ENCODE results near the gene RUNX2. TPM values are rescaled to one million over a fixed set of nuclear protein-coding genes. Genes with fewer than 3 reads are reported as not detected.

RUNX2 gene
- total and polyA plus RNA-seq, 2 experiments from 2014 or later, result 0.66 to 1.7 TPM

- no peak for TF ChIP-seq ZNF462 (CRISPR knock-in tag; IDR thresholded peaks at IDR 0.05)
- TF ChIP-seq STAT1 (IDR thresholded peaks at IDR 0.05; ENCODE audit: unreplicated experiment), result no peak
- TF ChIP-seq ZNF331 (CRISPR knock-in tag; IDR thresholded peaks at IDR 0.05; ENCODE audit: low read depth), result no peak
These were observed 25.3 kb upstream of the RUNX2 start (continued) for GRCh38 chr6:45302832-45303231.

- Mint-ChIP-seq H3K36me3 (ENCODE audit: low read depth) (peaks cover 54% of the 10 kb centered on the region), H3K9me3 (peaks cover 51% of the 10 kb centered on the region), H3K27me3 (ENCODE audit: insufficient read depth, low read depth, poor library complexity) (peaks cover 1% of the 10 kb centered on the region), H3K4me3 (no peak overlapping the region), H3K4me1 (peaks cover 11% of the 10 kb centered on the region), H3K27ac (no peak overlapping the region)
- H3K36me3 ChIP-seq (ENCODE audit: insufficient read depth), result 0 out of 2 replicates have a peak, but pooled peaks cover 3% of the 10 kb centered on the region
- DNase-seq (ENCODE audit: low spot score), result no peak
- no peaks in the 10 kb centered on the region for H3K27me3 ChIP-seq (ENCODE audit: insufficient read depth)
- H4K20me1 ChIP-seq (replicated peaks; ENCODE audit: insufficient read depth), result no peaks in the 10 kb centered on the region
- H3K79me2 ChIP-seq (replicated peaks; ENCODE audit: insufficient read depth), result peaks cover 5% of the 10 kb centered on the region
- no peaks in the 10 kb centered on the region for H3F3A ChIP-seq (replicated peaks; ENCODE audit: low read depth)
- H3K4me3 ChIP-seq, result no peak overlapping the region
- H3K9me2 ChIP-seq (ENCODE audit: insufficient read depth), result no peaks in the 10 kb centered on the region; the same call in 1 of the 2 replicates
- no peak overlapping the region for H3K4me2 ChIP-seq
- peaks cover 4% of the 10 kb centered on the region; the same call in 1 of the 2 replicates for H3K4me1 ChIP-seq (ENCODE audit: insufficient read depth)
- no peak for ATAC-seq
- H2AFZ ChIP-seq, result no peak overlapping the region
- no peak overlapping the region for H3K27ac ChIP-seq (ENCODE audit: low read depth)
- TF ChIP-seq JUNB (IDR thresholded peaks at IDR 0.05; ENCODE audit: unreplicated experiment) (no peak), CREB1 (CRISPR knock-in tag; IDR thresholded peaks at IDR 0.05; ENCODE audit: low read depth) (no peak), NANOG (IDR thresholded peaks at IDR 0.05; ENCODE audit: borderline replicate concordance) (no peak), POLR2AphosphoS5 (IDR thresholded peaks at IDR 0.05; ENCODE audit: low read depth) (no peak), EZH2 (IDR thresholded peaks at IDR 0.05; ENCODE audit: low read depth, unreplicated experiment) (no peak), REST (IDR thresholded peaks at IDR 0.05; ENCODE audit: unreplicated experiment) (no peak)
These were observed 22.6 kb upstream of the RUNX2 start for GRCh38 chr6:45305546-45305945.
